Kidney tubule cell (primary cell): ENCODE data around the gene CELA3A.
"Not testable (repeated sequence)": the region's sequence is repeated elsewhere in the genome, so short reads cannot be mapped to it uniquely, and the experiment has no call there.

ENCODE experiments used
- DNase-seq: peaks from one replicate; pipeline ENCODE4 v3.0.0-alpha.2; 2018; ENCODE audit warnings: low spot score

CELA3A gene

GRCh38 chr1:22001409-22001808, at the start of gene CELA3A:
CELA3A (plus strand) TSS chr1:22001657; CDS start chr1:22001675, 18 bp downstream.
- no peak for DNase-seq

GRCh38 chr1:21952786-21953520, 48.5 kb upstream of the CELA3A start:
- DNase-seq = no peak

GRCh38 chr1:21955058-21955457, 46.4 kb upstream of the CELA3A start:
- no peak for DNase-seq

GRCh38 chr1:21955501-21956281, 45.8 kb upstream of the CELA3A start:
- DNase-seq = no peak

- DNase-seq = peak; percentile 98
Measured at GRCh38 chr1:21956720-21957552, 44.5 kb upstream of the CELA3A start.

GRCh38 chr1:21961337-21961736, 40.1 kb upstream of the CELA3A start:
- no peak for DNase-seq

- DNase-seq = no peak
Measured at GRCh38 chr1:21961799-21962198, 39.7 kb upstream of the CELA3A start.

GRCh38 chr1:21963477-21964217, 37.8 kb upstream of the CELA3A start:
- peak; percentile 83 for DNase-seq

GRCh38 chr1:21966247-21967000, 35.0 kb upstream of the CELA3A start:
- DNase-seq = peak; percentile 93

GRCh38 chr1:21967216-21967615, 34.2 kb upstream of the CELA3A start:
- DNase-seq = not testable (repeated sequence)

- peak; percentile 43 for DNase-seq
Measured at GRCh38 chr1:21969066-21969465, 32.4 kb upstream of the CELA3A start.

GRCh38 chr1:21970523-21970922, 30.9 kb upstream of the CELA3A start:
- DNase-seq = not testable (repeated sequence)

- peak; percentile 56 for DNase-seq
Measured at GRCh38 chr1:21972973-21973441, 28.4 kb upstream of the CELA3A start.

- DNase-seq = not testable (repeated sequence)
Measured at GRCh38 chr1:21973948-21974347, 27.5 kb upstream of the CELA3A start.

GRCh38 chr1:21974699-21975098, 26.8 kb upstream of the CELA3A start:
- not testable (repeated sequence) for DNase-seq

- DNase-seq = not testable (repeated sequence)
Measured at GRCh38 chr1:21975296-21975695, 26.2 kb upstream of the CELA3A start.

- not testable (repeated sequence) for DNase-seq
Measured at GRCh38 chr1:21976703-21977239, 24.7 kb upstream of the CELA3A start, which contains the start of gene CELA3B. CELA3B (plus strand) TSS chr1:21977022; CDS start chr1:21977040, 18 bp downstream.

GRCh38 chr1:21978209-21978608, 23.2 kb upstream of the CELA3A start:
- DNase-seq = not testable (repeated sequence)

- DNase-seq = peak; percentile 13
Measured at GRCh38 chr1:21980515-21981220, 20.8 kb upstream of the CELA3A start.

GRCh38 chr1:21981253-21981652, 20.2 kb upstream of the CELA3A start:
- not testable (repeated sequence) for DNase-seq
